Omental fat pad (tissue), 4 donors: ENCODE data around the gene SCAF1. TPM values are rescaled to one million over a fixed set of nuclear protein-coding genes. Genes with fewer than 3 reads are reported as not detected.

Experiments used
- small RNA-seq: library from RNA; depleted of rRNA; stranded (forward); fragments of <200 nt; gene quantifications from one replicate; pipeline ENCODE3, GENCODE V24; 2016
- total RNA-seq, 4 donors: library from RNA; depleted of rRNA; stranded (reverse); fragments of >200 nt; gene quantifications; one replicate each; pipeline ENCODE4 v1.1.0, GENCODE V29; 2016

SCAF1 gene
- total RNA-seq, 4 donors from 2014 or later, result 8.8 to 13.6 (median 11.5) TPM

Small RNA genes lying within 50 kb of the gene (small RNA-seq; reads per million reads assigned to genes)
- gene MIR5088, result not detected

Other genes with a start within 250 kb of the SCAF1 start
- not detected for gene PTH2, start 218.8 kb upstream of the SCAF1 start, total RNA-seq
- not detected for gene GFY, start 216.8 kb upstream of the SCAF1 start, total RNA-seq
- 1 to 10 TPM in 3 of 4 donors, under 1 TPM in 1; 0.48 to 6.3 (median 1.0) TPM for gene SLC17A7, start 200.7 kb upstream of the SCAF1 start, total RNA-seq
- 10 to 100 TPM; 52.7 to 87.4 (median 75.7) TPM for gene PIH1D1, start 190.4 kb upstream of the SCAF1 start, total RNA-seq
- 10 to 100 TPM; 20.3 to 48.1 (median 34.6) TPM for gene ALDH16A1, start 189.0 kb upstream of the SCAF1 start, total RNA-seq
- 10 to 100 TPM in 1 of 4 donors, 1 to 10 TPM in 3; 2.3 to 11.2 (median 2.6) TPM for gene FLT3LG, start 168.0 kb upstream of the SCAF1 start, total RNA-seq
- 1,000 to 10,000 TPM; 2,551 to 3,862 (median 3,160) TPM for gene RPL13A, start 154.6 kb upstream of the SCAF1 start, total RNA-seq
- gene RPS11, start 145.8 kb upstream of the SCAF1 start, total RNA-seq, result 1,000 to 10,000 TPM; 3,715 to 4,750 (median 4,286) TPM
- 100 to 1,000 TPM; 314 to 479 (median 337) TPM for gene FCGRT, start 129.5 kb upstream of the SCAF1 start, total RNA-seq
- gene RCN3, start 114.2 kb upstream of the SCAF1 start, total RNA-seq, result 10 to 100 TPM; 23.7 to 70.1 (median 26.9) TPM
- 10 to 100 TPM; 36.9 to 70.8 (median 46.4) TPM for gene NOSIP, start 61.7 kb upstream of the SCAF1 start, total RNA-seq
- 1 to 10 TPM in 2 of 4 donors, under 1 TPM in 1, not detected in 1; 0.79 to 5.2 (median 2.3) TPM for gene PRRG2, start 60.9 kb upstream of the SCAF1 start, total RNA-seq
- gene PRR12, start 51.0 kb upstream of the SCAF1 start, total RNA-seq, result 10 to 100 TPM in 1 of 4 donors, 1 to 10 TPM in 3; 3.3 to 11.3 (median 4.1) TPM
- 10 to 100 TPM; 72.2 to 91.0 (median 76.8) TPM for gene RRAS, start 2.1 kb upstream of the SCAF1 start, total RNA-seq
- gene IRF3, start 23.6 kb downstream of the SCAF1 start, total RNA-seq, result 10 to 100 TPM; 32.4 to 62.7 (median 36.4) TPM
- gene BCL2L12, start 23.7 kb downstream of the SCAF1 start, total RNA-seq, result 1 to 10 TPM; 3.6 to 9.2 (median 5.9) TPM
- 100 to 1,000 TPM; 150 to 250 (median 170) TPM for gene PRMT1, start 35.1 kb downstream of the SCAF1 start, total RNA-seq
- gene ADM5, start 47.4 kb downstream of the SCAF1 start, total RNA-seq, result 1 to 10 TPM; 1.2 to 3.4 (median 2.3) TPM
- 1 to 10 TPM; 1.8 to 5.9 (median 4.8) TPM for gene CPT1C, start 48.9 kb downstream of the SCAF1 start, total RNA-seq
- 10 to 100 TPM in 1 of 4 donors, under 1 TPM in 3; 0.36 to 14.2 (median 0.44) TPM for gene TSKS, start 121.1 kb downstream of the SCAF1 start, total RNA-seq
- 10 to 100 TPM; 63.9 to 88.0 (median 72.4) TPM for gene AP2A1, start 124.8 kb downstream of the SCAF1 start, total RNA-seq
- 10 to 100 TPM; 10.2 to 20.3 (median 17.0) TPM for gene FUZ, start 171.1 kb downstream of the SCAF1 start, total RNA-seq
- 10 to 100 TPM; 14.4 to 32.2 (median 19.6) TPM for gene MED25, start 176.1 kb downstream of the SCAF1 start, total RNA-seq
- gene PTOV1, start 208.9 kb downstream of the SCAF1 start, total RNA-seq, result 10 to 100 TPM; 37.3 to 64.8 (median 58.1) TPM
- 10 to 100 TPM; 33.9 to 69.7 (median 50.2) TPM for gene PNKP, start 225.4 kb downstream of the SCAF1 start, total RNA-seq
- gene AKT1S1, start 235.1 kb downstream of the SCAF1 start, total RNA-seq, result 10 to 100 TPM; 12.2 to 18.3 (median 14.7) TPM
- gene TBC1D17, start 235.5 kb downstream of the SCAF1 start, total RNA-seq, result 10 to 100 TPM; 15.6 to 24.9 (median 22.3) TPM